K562 (cell line): Measurements from ENCODE around the gene PDZD2. TPM values are rescaled to one million over a fixed set of nuclear protein-coding genes. Genes with fewer than 3 reads are reported as not detected.

ENCODE experiments used
- ATAC-seq: fragments of 200-7000 bp; cut with Tn5 transposase; 3 replicates; pipeline ENCODE4 v1.9.1; 2020; ENCODE audit warnings: moderate library complexity
- BruUV-seq: library from RNA; stranded (reverse); fragments of 400-500 nt; replicated peaks from 2 replicates; lab custom pipeline; 2021; lab: Mats Ljungman, UMichigan
- CTCF ChIA-PET: fragments of 300-600 bp; formaldehyde crosslinking; extraction: SDS; loops from one replicate; lab custom pipeline; 2021; ENCODE audit warnings: low intra/inter-chr PET ratio; lab: Yijun Ruan, JAX
- POLR2A ChIA-PET: fragments of 300-600, 350-650 bp; sonication (Branson Sonifier 250); formaldehyde crosslinking; extraction: SDS; loops from one replicate; lab custom pipeline; 2021; ENCODE audit warnings: antibody characterized with exemption, inconsistent platforms; lab: Yijun Ruan, JAX
- DNase-seq, 4 experiments: peaks; one replicate each; pipeline versions ENCODE4 v3.0.0 to v3.0.0-alpha.2; 2011 to 2018; ENCODE audit warnings: low spot score in 3 of 4, mixed read lengths in 3 of 4; ENCODE audit errors: extremely low read depth in 1 of 4
- FAIRE-seq: peaks from 2 replicates; lab custom pipeline; 2011; peaks lifted over from hg19 to GRCh38; lab: Jason Lieb, UNC
- H2AFZ ChIP-seq: 2 replicates; pipeline ENCODE4 v1.6.0; 2011; ENCODE audit warnings: low read depth, low read length, control low read depth, inconsistent platforms
- H3K27ac ChIP-seq: fragments of 200-600 bp; 3 replicates; pipeline ENCODE4 v1.8.0; 2011; ENCODE audit warnings: low read depth, mild to moderate bottlenecking, control low read depth, inconsistent platforms, low read length, moderate library complexity, mixed read lengths; ENCODE audit errors: extremely low read depth
- H3K27me3 ChIP-seq, 2 experiments: fragments of 300-600 bp in 1 of 2; 2 replicates in 1 of 2; 3 replicates in 1 of 2; pipeline versions ENCODE4 v1.6.0 to v1.8.0; 2011; ENCODE audit warnings: inconsistent platforms in 2 of 2, low read length in 2 of 2, mild to moderate bottlenecking in 1 of 2, mixed read lengths in 1 of 2, moderate library complexity in 1 of 2; ENCODE audit not compliant: control insufficient read depth in 2 of 2, insufficient read depth in 2 of 2
- H3K36me3 ChIP-seq: fragments of 300-600 bp; 3 replicates; pipeline ENCODE4 v1.8.0; 2011; ENCODE audit warnings: mild to moderate bottlenecking, low read length, inconsistent platforms; ENCODE audit not compliant: control insufficient read depth, insufficient read depth
- H3K4me1 ChIP-seq, 2 experiments: fragments of 200-600 bp in 1 of 2; replicated peaks in 1 of 2; 2 replicates in 1 of 2; 3 replicates in 1 of 2; pipeline versions ENCODE4 v1.5.1 to v1.8.0; 2011; ENCODE audit warnings: inconsistent platforms in 2 of 2, low read length in 2 of 2, mild to moderate bottlenecking in 1 of 2, mixed read lengths in 1 of 2, moderate library complexity in 1 of 2; ENCODE audit not compliant: control insufficient read depth in 2 of 2, insufficient read depth in 2 of 2
- H3K4me2 ChIP-seq: 2 replicates; pipeline ENCODE4 v1.6.1; 2011; ENCODE audit warnings: low read length, control low read depth, inconsistent platforms, mixed read lengths; ENCODE audit not compliant: insufficient read depth
- H3K4me3 ChIP-seq: fragments of 200-600 bp; sonication (generic), shearing (Covaris generic); 2 replicates; pipeline ENCODE4 v1.5.1; 2016; ENCODE audit warnings: control low read depth, inconsistent platforms
- H3K79me2 ChIP-seq: fragments of 200-600 bp; 3 replicates; pipeline ENCODE4 v1.8.0; 2011; ENCODE audit warnings: low read length, inconsistent platforms; ENCODE audit not compliant: control insufficient read depth, insufficient read depth
- H3K9ac ChIP-seq, 2 experiments: 2 replicates each; pipeline versions ENCODE4 v1.6.0 to v1.6.1; 2011; ENCODE audit warnings: low read depth in 2 of 2, low read length in 2 of 2, control low read depth in 1 of 2, inconsistent platforms in 1 of 2, mild to moderate bottlenecking in 1 of 2, mixed read lengths in 1 of 2; ENCODE audit not compliant: insufficient read depth in 1 of 2
- H3K9me1 ChIP-seq: one replicate; pipeline ENCODE4 v1.6.0; 2011; ENCODE audit warnings: inconsistent platforms, mild to moderate bottlenecking, low read length, moderate library complexity; ENCODE audit not compliant: control insufficient read depth, insufficient read depth
- H3K9me3 ChIP-seq: replicated peaks from 2 replicates; pipeline ENCODE4 v1.5.1; 2011; ENCODE audit warnings: low read depth, low read length, inconsistent platforms; ENCODE audit not compliant: control insufficient read depth, insufficient read depth
- H4K20me1 ChIP-seq: replicated peaks from 2 replicates; pipeline ENCODE4 v1.6.1; 2011; ENCODE audit warnings: low read length, inconsistent platforms, mixed read lengths; ENCODE audit not compliant: control insufficient read depth, insufficient read depth
- MCM3 ChIP-seq: fragments of 450-650 bp; IDR thresholded peaks from 2 replicates; pipeline ENCODE4 v1.6.1; 2016
- MIER1 ChIP-seq: fragments of 450-650 bp; IDR thresholded peaks from 2 replicates; pipeline ENCODE4 v1.6.1; 2016; ENCODE audit warnings: antibody characterized with exemption, mild to moderate bottlenecking, low read depth
- SMARCB1 ChIP-seq: IDR thresholded peaks from 2 replicates; pipeline ENCODE4 v1.6.1; 2011; ENCODE audit warnings: improper control_type of control experiment, low read depth; ENCODE audit not compliant: insufficient read length
- SMARCE1 ChIP-seq: fragments of 450-650 bp; IDR thresholded peaks from 2 replicates; pipeline ENCODE4 v1.7.1; 2016; ENCODE audit warnings: mild to moderate bottlenecking
- ZNF830 ChIP-seq: fragments of 250-450 bp; sonication (Bioruptor Pico); IDR thresholded peaks from 2 replicates; pipeline ENCODE4 v1.5.0; 2021; ENCODE audit warnings: mild to moderate bottlenecking
- WGBS: fragments of 100-300 bp; shearing (Covaris generic); methylation state at CpG from one replicate; pipeline ENCODE4 v1.1.6; 2016; ENCODE audit warnings: low coverage, mixed read lengths; ENCODE audit not compliant: insufficient coverage; ENCODE audit errors: missing lambda C conversion rate; 5-methylcytosine and 5-hydroxymethylcytosine counted together
- in situ Hi-C: fragments of 300-500 bp; cut with MboI; formaldehyde crosslinking; loops from 4 replicates; pipeline ENCODE4 v1.15.0; 2018; ENCODE audit warnings: inconsistent platforms, mixed read lengths
- intact Hi-C: fragments of 100-400 bp; cut with micrococcal nuclease; formaldehyde crosslinking; loops from 2 replicates; pipeline ENCODE4 v1.14.2; 2022
- polyA plus RNA-seq, 8 experiments: library from polyadenylated mRNA; depleted of rRNA in 4 of 8; stranded (reverse) in 5 of 8; unstranded in 3 of 8; fragments of >200 nt; fragmentation: Nextera tagmentation in 2 of 8; fragmentation: Illumina TruSeq in 1 of 8; extraction: Ambion mirVana in 2 of 8; extraction: Trizol in 1 of 8; gene quantifications; 2 replicates each; pipeline versions ENCODE4 v1.2.1 to v1.2.3, GENCODE V29; 2011 to 2014; ENCODE audit warnings: inconsistent platforms in 1 of 8, missing spikeins in 1 of 8
- total RNA-seq, 7 experiments: library from RNA; depleted of rRNA in 6 of 7; stranded (reverse); fragments of >200 nt in 6 of 7; fragmentation: Illumina TruSeq in 2 of 7; extraction: Trizol in 2 of 7; gene quantifications; 2 replicates each; pipeline versions ENCODE4 v1.2.1 to v1.2.3, GENCODE V29; 2011 to 2021; ENCODE audit warnings: low replicate concordance in 1 of 7
- TF ChIP-seq, protein P1 (sequence below), 3 experiments: IDR thresholded peaks in 2 of 3; conservative IDR thresholded peaks in 1 of 3; 2 replicates each; pipeline ENCODE4 v1.5.1; 2011 to 2012; ENCODE audit warnings: low read length in 3 of 3, mild to moderate bottlenecking in 3 of 3, control low read depth in 2 of 3, improper control_type of control experiment in 1 of 3, inconsistent platforms in 1 of 3, low read depth in 1 of 3, mixed read lengths in 1 of 3, moderate library complexity in 1 of 3; ENCODE audit not compliant: insufficient read depth in 2 of 3

PDZD2 gene
- total and polyA plus RNA-seq, 9 of the 15 experiments (the other 6 are each of a cell fraction or from before 2014, with no cell fraction given): 0.02 to 0.08 (median 0.04) TPM; not detected in 6

DNA sequence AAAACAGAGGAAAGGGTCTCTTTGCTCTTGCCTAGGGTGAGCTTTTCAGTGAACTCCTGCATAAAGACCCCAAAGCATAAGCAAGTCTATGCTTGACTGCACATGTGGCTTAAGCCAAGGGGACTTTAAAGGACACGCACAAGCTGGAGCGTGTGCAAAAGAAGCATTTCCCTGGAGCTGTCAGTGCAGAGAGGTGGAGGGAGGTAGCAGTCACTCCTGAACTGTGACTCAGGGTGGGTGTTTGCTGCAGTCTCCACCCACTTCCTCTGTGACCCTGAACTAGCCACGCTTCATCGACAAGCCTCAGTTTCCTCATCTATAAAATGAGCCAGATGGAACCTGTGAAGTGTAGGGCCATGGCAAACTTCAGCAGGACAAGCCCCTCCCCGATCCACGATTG, 72.4 kb downstream of the PDZD2 start:
- Histone ChIP-seq H3K9ac (no peak overlapping the region), H3K36me3 (no peaks in the 10 kb centered on the region), H3K79me2 (no peaks in the 10 kb centered on the region), H3K4me1 (no peaks in the 10 kb centered on the region), H3K4me2 (no peak overlapping the region), H3K9me3 (no peaks in the 10 kb centered on the region), H3K4me3 (no peak overlapping the region), H3K9me1 (no peaks in the 10 kb centered on the region), H4K20me1 (no peaks in the 10 kb centered on the region), H3K27ac (no peak overlapping the region), H2AFZ (no peak overlapping the region), H3K27me3 (peaks cover 2 to 21% of the 10 kb centered on the region in 2 experiments; a peak in 3 of 5 replicates)
- WGBS: 5% methylated on average over 6 of the region's 6 CpGs
- DNase-seq (no peak), ATAC-seq (no peak), FAIRE-seq (no peak)
- in situ Hi-C loops (no loop called here), intact Hi-C loops (no loop called here)
- ChIA-PET POLR2A (no interaction called here), CTCF (no interaction called here)
- no TSS peak for BruUV-seq
- no peak for TF ChIP-seq MIER1
- TF ChIP-seq SMARCE1: no peak
- no peak for TF ChIP-seq ZNF830 (CRISPR knock-in tag)
- TF ChIP-seq, protein P1, sequence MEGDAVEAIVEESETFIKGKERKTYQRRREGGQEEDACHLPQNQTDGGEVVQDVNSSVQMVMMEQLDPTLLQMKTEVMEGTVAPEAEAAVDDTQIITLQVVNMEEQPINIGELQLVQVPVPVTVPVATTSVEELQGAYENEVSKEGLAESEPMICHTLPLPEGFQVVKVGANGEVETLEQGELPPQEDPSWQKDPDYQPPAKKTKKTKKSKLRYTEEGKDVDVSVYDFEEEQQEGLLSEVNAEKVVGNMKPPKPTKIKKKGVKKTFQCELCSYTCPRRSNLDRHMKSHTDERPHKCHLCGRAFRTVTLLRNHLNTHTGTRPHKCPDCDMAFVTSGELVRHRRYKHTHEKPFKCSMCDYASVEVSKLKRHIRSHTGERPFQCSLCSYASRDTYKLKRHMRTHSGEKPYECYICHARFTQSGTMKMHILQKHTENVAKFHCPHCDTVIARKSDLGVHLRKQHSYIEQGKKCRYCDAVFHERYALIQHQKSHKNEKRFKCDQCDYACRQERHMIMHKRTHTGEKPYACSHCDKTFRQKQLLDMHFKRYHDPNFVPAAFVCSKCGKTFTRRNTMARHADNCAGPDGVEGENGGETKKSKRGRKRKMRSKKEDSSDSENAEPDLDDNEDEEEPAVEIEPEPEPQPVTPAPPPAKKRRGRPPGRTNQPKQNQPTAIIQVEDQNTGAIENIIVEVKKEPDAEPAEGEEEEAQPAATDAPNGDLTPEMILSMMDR (IDR thresholded peaks at IDR 0.05 in 2 of 3, conservative IDR thresholded peaks at IDR 0.05 in 1 of 3; ENCODE audit: insufficient read depth in 2 of 3, low read depth in 1 of 3, low read length in 3 of 3): no peak
- TF ChIP-seq SMARCB1: no peak
- no peak for TF ChIP-seq MCM3
